Psoas muscle (tissue), 8 donors: Measurements from ENCODE around the gene DENND1B. TPM values are rescaled to one million over a fixed set of nuclear protein-coding genes. Genes with fewer than 3 reads are reported as not detected.

ENCODE experiments used
- ATAC-seq, 4 donors: fragments of 200-7000 bp; cut with Tn5 transposase; one replicate each; pipeline ENCODE4 v1.9.1; 2020; ENCODE audit warnings: moderate library complexity in 3 of 4, mild to moderate bottlenecking in 2 of 4
- DNase-seq, 2 donors: peaks; one replicate each; pipeline ENCODE4 v3.0.0-alpha.2; 2020
- H3K27ac ChIP-seq: fragments of 200-600 bp; one replicate; pipeline ENCODE4 v1.8.0; 2022
- H3K27me3 ChIP-seq, 3 donors: fragments of 200-600 bp in 1 of 3; one replicate each; pipeline versions ENCODE4 v1.6.1 to v1.8.0; 2013 to 2022; ENCODE audit warnings: low read length in 2 of 3, mild to moderate bottlenecking in 2 of 3, moderate library complexity in 1 of 3; ENCODE audit not compliant: insufficient read depth in 3 of 3
- H3K36me3 ChIP-seq, 2 donors: fragments of 200-600 bp in 1 of 2; one replicate each; pipeline versions ENCODE4 v1.6.1 to v1.8.0; 2013 to 2022; ENCODE audit warnings: low read depth in 1 of 2, mild to moderate bottlenecking in 1 of 2, moderate library complexity in 1 of 2; ENCODE audit not compliant: insufficient read depth in 1 of 2
- H3K4me1 ChIP-seq: fragments of 200-600 bp; one replicate; pipeline ENCODE4 v1.8.0; 2022
- H3K4me3 ChIP-seq: fragments of 200-600 bp; one replicate; pipeline ENCODE4 v1.8.0; 2022; ENCODE audit warnings: mild to moderate bottlenecking
- H3K9me3 ChIP-seq: fragments of 200-600 bp; one replicate; pipeline ENCODE4 v1.8.0; 2022
- CTCF ChIP-seq: fragments of 200-600 bp; IDR thresholded peaks from one replicate; pipeline ENCODE4 v1.8.0; 2022; ENCODE audit warnings: antibody characterized with exemption
- WGBS, 3 donors: extraction: QIAGEN DNeasy Blood & Tissue Kit; methylation state at CpG; one replicate each; pipeline versions ENCODE4 v1.1.6 to v1.1.7; 2013; 5-methylcytosine and 5-hydroxymethylcytosine counted together
- intact Hi-C, 2 donors: fragments of 100-400 bp; cut with DNase I; formaldehyde crosslinking; loops; one replicate each; pipeline versions ENCODE4 v1.11.0 to v1.14.2; 2022
- polyA plus RNA-seq, 3 donors: library from polyadenylated mRNA; stranded (reverse); fragments of 200-250 nt; gene quantifications; one replicate each; pipeline ENCODE4 v1.2.3, GENCODE V29; 2013
- total RNA-seq, 4 donors: library from RNA; stranded (reverse); fragmentation: NEBNext Ultra II Directional in 2 of 4; extraction: Animal tissue kit (Norgen Biotek cat#: 25700) in 2 of 4; gene quantifications; one replicate each; pipeline versions ENCODE4 v1.2.1 to v1.2.4, GENCODE V29; 2021 to 2023
- donor health status: healthy with polysubstance abuse.
- donor health status: DM: no; HTN: no; CAD: no; lungs with moderate emphysema.
- donor health status: Bipolar disorder and iron deficiency.
- donor health status: healthy.
- donor health status: DM: yes; HTN: yes; CAD: no.
- donor health status: DM: no; HTN: no; CAD: no.
- donor health status: DM: no; HTN: no; CAD: no.
- donor health status: DM: yes; HTN: yes; CAD: no.

The DENND1B gene
- total and polyA plus RNA-seq, 7 donors: 1.4 to 11.5 (median 6.2) TPM

GRCh38 chr1:197750366-197750765 lies 24.9 kb downstream of the DENND1B start:
- no peak for TF ChIP-seq CTCF
- Histone ChIP-seq H3K4me3 (no peak overlapping the region), H3K9me3 (no peaks in the 10 kb centered on the region), H3K4me1 (no peaks in the 10 kb centered on the region), H3K27me3 (no peaks in the 10 kb centered on the region), H3K27ac (no peak overlapping the region), H3K36me3 (no peaks in the 10 kb centered on the region)
- no peak for DNase-seq
- intact Hi-C loops: no loop called here
- ATAC-seq: no peak

- no peak overlapping the region for H3K4me3 ChIP-seq
- no peak overlapping the region for H3K27ac ChIP-seq
- H3K27me3 ChIP-seq: no peaks in the 10 kb centered on the region
- no peak for ATAC-seq
- no peaks in the 10 kb centered on the region for H3K36me3 ChIP-seq
- no peak for DNase-seq
- no peaks in the 10 kb centered on the region for H3K9me3 ChIP-seq
- WGBS, 3 donors: 78 to 90% (median 86%) methylated on average over 4 of the region's 4 CpGs
- intact Hi-C loops: no loop called here
- no peak for TF ChIP-seq CTCF
- H3K4me1 ChIP-seq: no peaks in the 10 kb centered on the region
These were observed 29.4 kb downstream of the DENND1B start for GRCh38 chr1:197745911-197746310.

GRCh38 chr1:197744979-197745378 lies 30.3 kb downstream of the DENND1B start:
- Histone ChIP-seq H3K9me3 (no peaks in the 10 kb centered on the region), H3K4me3 (no peak overlapping the region), H3K4me1 (no peaks in the 10 kb centered on the region), H3K36me3 (no peaks in the 10 kb centered on the region), H3K27ac (no peak overlapping the region), H3K27me3 (no peaks in the 10 kb centered on the region)
- WGBS, 3 donors: 90 to 97% (median 96%) methylated on average over 1 of the region's 1 CpG
- DNase-seq: no peak
- no peak for TF ChIP-seq CTCF
- intact Hi-C loops: no loop called here
- no peak for ATAC-seq

GRCh38 chr1:197743578-197743977 lies 31.7 kb downstream of the DENND1B start:
- no peak overlapping the region for H3K27ac ChIP-seq
- no peaks in the 10 kb centered on the region for H3K27me3 ChIP-seq
- no peaks in the 10 kb centered on the region for H3K9me3 ChIP-seq
- H3K36me3 ChIP-seq: no peaks in the 10 kb centered on the region
- H3K4me1 ChIP-seq: peaks cover 7% of the 10 kb centered on the region
- TF ChIP-seq CTCF: no peak
- intact Hi-C loops: no loop called here
- DNase-seq (no peak), ATAC-seq (no peak)
- H3K4me3 ChIP-seq: no peak overlapping the region
- WGBS, 3 donors: 95 to 97% (median 97%) methylated on average over 2 of the region's 2 CpGs

GRCh38 chr1:197740992-197741391 lies 34.3 kb downstream of the DENND1B start:
- H3K27ac ChIP-seq: no peak overlapping the region
- peaks cover 16% of the 10 kb centered on the region for H3K4me1 ChIP-seq

More at GRCh38 chr1:197740992-197741391, 34.3 kb downstream of the DENND1B start:
- intact Hi-C loops: no loop called here
- H3K4me3 ChIP-seq: no peak overlapping the region
- H3K9me3 ChIP-seq: no peaks in the 10 kb centered on the region
- no peak for TF ChIP-seq CTCF
- DNase-seq (no peak), ATAC-seq (no peak)
- H3K27me3 ChIP-seq: no peaks in the 10 kb centered on the region
- H3K36me3 ChIP-seq: no peaks in the 10 kb centered on the region
- WGBS, 3 donors: 94 to 96% (median 95%) methylated on average over 2 of the region's 2 CpGs
